HCT116 (cell line): ENCODE measurements around the gene OPHN1. TPM values are rescaled to one million over a fixed set of nuclear protein-coding genes. Genes with fewer than 3 reads are reported as not detected.

ENCODE experiments used
- ATAC-seq: fragments of 200-7000 bp; cut with Tn5 transposase; 2 replicates; pipeline ENCODE4 v1.9.1; 2020; ENCODE audit warnings: mild to moderate bottlenecking, moderate library complexity
- BruUV-seq: library from RNA; stranded (reverse); fragments of 400-500 nt; replicated peaks from 2 replicates; lab custom pipeline; 2021; lab: Mats Ljungman, UMichigan
- CTCF ChIA-PET: fragments of 300-600 bp; sonication (Branson Sonifier 250); formaldehyde crosslinking; loops from one replicate; lab custom pipeline; 2021; ENCODE audit warnings: antibody characterized with exemption; lab: Charles Lee
- POLR2A ChIA-PET: fragments of 300-600, 350-600 bp; sonication (Branson Sonifier 250); formaldehyde crosslinking; loops from one replicate; lab custom pipeline; 2021; ENCODE audit warnings: antibody characterized with exemption; lab: Charles Lee
- RAD21 ChIA-PET, 2 experiments: fragments of 300-600 bp; sonication (Branson Sonifier 250); formaldehyde crosslinking; loops; one replicate each; lab custom pipeline; 2023; ENCODE audit warnings: low total read pairs in 2 of 2; ENCODE audit not compliant: uncharacterized antibody in 2 of 2, unreplicated experiment in 2 of 2, low non-redundant PET in 1 of 2; lab: Charles Lee
- DNase-seq: peaks from one replicate; pipeline ENCODE4 v3.0.0-alpha.2; 2010; ENCODE audit warnings: low read depth, low spot score
- H2AFZ ChIP-seq: fragments of 200-600 bp; shearing (Covaris generic), sonication (generic); 2 replicates; pipeline ENCODE4 v1.6.1; 2017; ENCODE audit warnings: low read depth, mixed run types, mixed read lengths, antibody characterized with exemption, low read length; ENCODE audit not compliant: poor library complexity, severe bottlenecking
- H3K27ac ChIP-seq: 2 replicates; pipeline ENCODE4 v1.5.1; 2012; ENCODE audit warnings: low read depth, low read length
- H3K27me3 ChIP-seq: fragments of 200-600 bp; sonication (generic); 2 replicates; pipeline ENCODE4 v1.6.1; 2016; ENCODE audit warnings: mixed run types, low read length, mixed read lengths; ENCODE audit not compliant: insufficient read depth
- H3K36me3 ChIP-seq, 2 experiments: fragments of 200-500 bp in 1 of 2; fragments of 200-600 bp in 1 of 2; sonication (Bioruptor generic) in 1 of 2; sonication (generic) in 1 of 2; 2 replicates each; pipeline versions ENCODE4 v1.5.1 to v1.6.1; 2014 to 2016; ENCODE audit warnings: low read length in 2 of 2, inconsistent platforms in 1 of 2, mixed read lengths in 1 of 2, mixed run types in 1 of 2; ENCODE audit not compliant: insufficient read depth in 2 of 2, control insufficient read depth in 1 of 2
- H3K4me1 ChIP-seq, 2 experiments: fragments of 200-600 bp in 1 of 2; sonication (generic) in 1 of 2; 2 replicates each; pipeline versions ENCODE4 v1.5.1 to v1.6.1; 2012 to 2017; ENCODE audit warnings: low read length in 2 of 2, inconsistent platforms in 1 of 2, mild to moderate bottlenecking in 1 of 2, mixed read lengths in 1 of 2, mixed run types in 1 of 2, moderate library complexity in 1 of 2; ENCODE audit not compliant: insufficient read depth in 2 of 2, control insufficient read depth in 1 of 2
- H3K4me2 ChIP-seq: fragments of 200-600 bp; sonication (generic); 2 replicates; pipeline ENCODE4 v1.6.1; 2017; ENCODE audit warnings: mixed run types, low read length, mixed read lengths
- H3K4me3 ChIP-seq, 2 experiments: fragments of 200-600 bp in 1 of 2; sonication (generic) in 1 of 2; replicated peaks in 1 of 2; 2 replicates each; pipeline ENCODE4 v1.5.1; 2011 to 2016; ENCODE audit warnings: low read length in 2 of 2, control low read depth in 1 of 2, low read depth in 1 of 2, mild to moderate bottlenecking in 1 of 2, mixed read lengths in 1 of 2, mixed run types in 1 of 2
- H3K79me2 ChIP-seq: fragments of 200-600 bp; sonication (generic); 2 replicates; pipeline ENCODE4 v1.6.1; 2017; ENCODE audit warnings: mild to moderate bottlenecking, mixed run types, low read length, moderate library complexity, mixed read lengths; ENCODE audit not compliant: insufficient read depth
- H3K9ac ChIP-seq: fragments of 200-600 bp; sonication (generic); 2 replicates; pipeline ENCODE4 v1.6.1; 2016; ENCODE audit warnings: low read length, mixed read lengths
- H3K9me2 ChIP-seq: fragments of 200-600 bp; sonication (generic), shearing (Covaris generic); 2 replicates; pipeline ENCODE4 v1.6.1; 2017; ENCODE audit warnings: mixed run types, mild to moderate bottlenecking, moderate library complexity; ENCODE audit not compliant: insufficient read depth
- H3K9me3 ChIP-seq, 2 experiments: fragments of 200-500 bp in 1 of 2; fragments of 200-600 bp in 1 of 2; sonication (Bioruptor generic) in 1 of 2; sonication (generic) in 1 of 2; 2 replicates each; pipeline ENCODE4 v1.6.1; 2014 to 2017; ENCODE audit warnings: low read length in 2 of 2, mixed read lengths in 2 of 2, inconsistent platforms in 1 of 2, low read depth in 1 of 2, mild to moderate bottlenecking in 1 of 2, mixed run types in 1 of 2, moderate library complexity in 1 of 2; ENCODE audit not compliant: control insufficient read depth in 1 of 2, insufficient read depth in 1 of 2
- H4K20me1 ChIP-seq: fragments of 200-600 bp; sonication (generic), shearing (Covaris generic); 2 replicates; pipeline ENCODE4 v1.6.1; 2017; ENCODE audit warnings: mixed run types, mild to moderate bottlenecking, moderate library complexity; ENCODE audit not compliant: insufficient read depth
- CEBPB ChIP-seq: IDR thresholded peaks from 2 replicates; pipeline ENCODE4 v1.6.1; 2012; ENCODE audit warnings: low read depth
- EGR1 ChIP-seq: IDR thresholded peaks from 2 replicates; pipeline ENCODE4 v1.6.1; 2012; ENCODE audit warnings: low read depth
- ELF1 ChIP-seq: IDR thresholded peaks from 2 replicates; pipeline ENCODE4 v1.6.1; 2012; ENCODE audit warnings: low read depth, borderline replicate concordance
- EZH2 ChIP-seq: fragments of 200-600 bp; sonication (generic); IDR thresholded peaks from 2 replicates; pipeline ENCODE4 v1.6.1; 2017; ENCODE audit warnings: antibody characterized with exemption, mixed run types
- EZH2phosphoT487 ChIP-seq: fragments of 200-600 bp; IDR thresholded peaks from 2 replicates; pipeline ENCODE4 v1.6.1; 2018; ENCODE audit warnings: antibody characterized with exemption, borderline replicate concordance
- POLR2A ChIP-seq: IDR thresholded peaks from 2 replicates; pipeline ENCODE4 v1.7.0; 2011; ENCODE audit warnings: borderline replicate concordance; ENCODE audit not compliant: insufficient read depth, insufficient read length; ENCODE audit errors: extremely low read depth
- POLR2AphosphoS5 ChIP-seq: IDR thresholded peaks from 2 replicates; pipeline ENCODE4 v1.6.1; 2011; ENCODE audit warnings: mild to moderate bottlenecking, low read depth, low read length, moderate library complexity
- SP1 ChIP-seq: IDR thresholded peaks from 2 replicates; pipeline ENCODE4 v1.6.1; 2012; ENCODE audit warnings: low read depth
- SRF ChIP-seq: IDR thresholded peaks from 2 replicates; pipeline ENCODE4 v1.6.1; 2012; ENCODE audit warnings: low read depth
- TCF7L2 ChIP-seq: IDR thresholded peaks from 2 replicates; pipeline ENCODE4 v1.7.0; 2011; ENCODE audit warnings: borderline replicate concordance, inconsistent platforms; ENCODE audit not compliant: insufficient read depth, insufficient read length; ENCODE audit errors: extremely low read depth
- YY1 ChIP-seq: IDR thresholded peaks from 2 replicates; pipeline ENCODE4 v1.6.1; 2011; ENCODE audit warnings: low read length, low read depth, moderate library complexity, mild to moderate bottlenecking; ENCODE audit not compliant: insufficient replicate concordance; ENCODE audit errors: extremely low read depth
- ZFX ChIP-seq: fragments of 450-650 bp; IDR thresholded peaks from 2 replicates; pipeline ENCODE4 v1.6.1; 2017
- ZNF274 ChIP-seq: fragments of 200-500 bp; sonication (Bioruptor generic); IDR thresholded peaks from 2 replicates; pipeline ENCODE4 v1.6.1; 2014; ENCODE audit warnings: mild to moderate bottlenecking, low read depth, low read length, inconsistent platforms
- intact Hi-C: fragments of 100-400 bp; cut with micrococcal nuclease; formaldehyde crosslinking; loops from 2 replicates; pipeline ENCODE4 v1.10.0; 2022
- total RNA-seq: library from RNA; stranded (reverse); gene quantifications from one replicate; pipeline ENCODE4 v1.2.1, GENCODE V29; 2021; ENCODE audit not compliant: unreplicated experiment
- TF ChIP-seq, protein P1 (sequence below): IDR thresholded peaks from 2 replicates; pipeline ENCODE4 v1.6.1; 2012
- TF ChIP-seq, protein P2 (sequence below): IDR thresholded peaks from 2 replicates; pipeline ENCODE4 v1.6.1; 2011; ENCODE audit warnings: mild to moderate bottlenecking, low read length, moderate library complexity; ENCODE audit not compliant: insufficient replicate concordance; ENCODE audit errors: extremely low read depth
- TF ChIP-seq, protein P3 (sequence below): IDR thresholded peaks from 2 replicates; pipeline ENCODE4 v1.6.1; 2012
- TF ChIP-seq, protein P4 (sequence below), 3 experiments: fragments of 200-600 bp in 1 of 3; sonication (generic) in 1 of 3; IDR thresholded peaks in 2 of 3; conservative IDR thresholded peaks in 1 of 3; 2 replicates each; pipeline ENCODE4 v1.5.1; 2012 to 2017; ENCODE audit warnings: low read depth in 2 of 3, low read length in 2 of 3, antibody characterized with exemption in 1 of 3, borderline replicate concordance in 1 of 3, control low read depth in 1 of 3, mild to moderate bottlenecking in 1 of 3, mixed read lengths in 1 of 3, mixed run types in 1 of 3, moderate library complexity in 1 of 3; ENCODE audit not compliant: insufficient read depth in 1 of 3

The OPHN1 gene
- total RNA-seq, 1 experiment from 2014 or later = 2.9 TPM

DNA sequence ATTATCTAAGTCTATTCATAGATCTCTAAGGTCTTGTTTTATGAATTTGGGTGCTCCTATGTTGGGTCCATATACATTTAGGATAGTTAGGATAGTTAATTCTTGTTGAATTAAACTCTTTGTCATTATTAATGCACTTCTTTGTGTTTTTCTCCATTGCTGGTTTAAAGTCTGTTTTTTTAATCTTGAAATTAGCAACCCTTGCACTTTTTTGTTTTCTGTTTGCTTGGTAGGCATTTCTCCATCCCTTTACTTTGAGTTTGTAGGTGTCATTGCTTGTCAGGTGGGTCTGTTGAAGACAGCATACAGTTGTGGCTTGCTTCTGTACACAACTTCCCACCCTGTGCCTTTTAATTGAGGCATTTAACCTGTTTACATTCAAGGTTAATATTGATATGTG lies 434.8 kb downstream of the OPHN1 start:
- no peak overlapping the region for H3K9ac ChIP-seq
- H3K9me2 ChIP-seq = no peaks in the 10 kb centered on the region
- no peaks in the 10 kb centered on the region for H3K9me3 ChIP-seq
- intact Hi-C loops = no loop called here
- no peak overlapping the region for H3K4me3 ChIP-seq
- ChIA-PET CTCF (no interaction called here), POLR2A (no interaction called here)
- no peaks in the 10 kb centered on the region for H3K27me3 ChIP-seq
- ATAC-seq = no peak
- H3K27ac ChIP-seq = no peak overlapping the region
- TF ChIP-seq EGR1 (no peak), POLR2AphosphoS5 (no peak), ELF1 (no peak), SRF (no peak), SP1 (no peak), EZH2 (no peak), ZNF274 (no peak), YY1 (no peak), CEBPB (no peak), ZFX (no peak), EZH2phosphoT487 (no peak), POLR2A (no peak), TCF7L2 (no peak)
- TF ChIP-seq, protein P1, sequence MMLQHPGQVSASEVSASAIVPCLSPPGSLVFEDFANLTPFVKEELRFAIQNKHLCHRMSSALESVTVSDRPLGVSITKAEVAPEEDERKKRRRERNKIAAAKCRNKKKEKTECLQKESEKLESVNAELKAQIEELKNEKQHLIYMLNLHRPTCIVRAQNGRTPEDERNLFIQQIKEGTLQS = no peak
- TF ChIP-seq, protein P2, sequence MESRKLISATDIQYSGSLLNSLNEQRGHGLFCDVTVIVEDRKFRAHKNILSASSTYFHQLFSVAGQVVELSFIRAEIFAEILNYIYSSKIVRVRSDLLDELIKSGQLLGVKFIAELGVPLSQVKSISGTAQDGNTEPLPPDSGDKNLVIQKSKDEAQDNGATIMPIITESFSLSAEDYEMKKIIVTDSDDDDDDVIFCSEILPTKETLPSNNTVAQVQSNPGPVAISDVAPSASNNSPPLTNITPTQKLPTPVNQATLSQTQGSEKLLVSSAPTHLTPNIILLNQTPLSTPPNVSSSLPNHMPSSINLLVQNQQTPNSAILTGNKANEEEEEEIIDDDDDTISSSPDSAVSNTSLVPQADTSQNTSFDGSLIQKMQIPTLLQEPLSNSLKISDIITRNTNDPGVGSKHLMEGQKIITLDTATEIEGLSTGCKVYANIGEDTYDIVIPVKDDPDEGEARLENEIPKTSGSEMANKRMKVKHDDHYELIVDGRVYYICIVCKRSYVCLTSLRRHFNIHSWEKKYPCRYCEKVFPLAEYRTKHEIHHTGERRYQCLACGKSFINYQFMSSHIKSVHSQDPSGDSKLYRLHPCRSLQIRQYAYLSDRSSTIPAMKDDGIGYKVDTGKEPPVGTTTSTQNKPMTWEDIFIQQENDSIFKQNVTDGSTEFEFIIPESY = no peak
- TF ChIP-seq, protein P3, sequence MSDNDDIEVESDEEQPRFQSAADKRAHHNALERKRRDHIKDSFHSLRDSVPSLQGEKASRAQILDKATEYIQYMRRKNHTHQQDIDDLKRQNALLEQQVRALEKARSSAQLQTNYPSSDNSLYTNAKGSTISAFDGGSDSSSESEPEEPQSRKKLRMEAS = no peak
- TF ChIP-seq, protein P4, sequence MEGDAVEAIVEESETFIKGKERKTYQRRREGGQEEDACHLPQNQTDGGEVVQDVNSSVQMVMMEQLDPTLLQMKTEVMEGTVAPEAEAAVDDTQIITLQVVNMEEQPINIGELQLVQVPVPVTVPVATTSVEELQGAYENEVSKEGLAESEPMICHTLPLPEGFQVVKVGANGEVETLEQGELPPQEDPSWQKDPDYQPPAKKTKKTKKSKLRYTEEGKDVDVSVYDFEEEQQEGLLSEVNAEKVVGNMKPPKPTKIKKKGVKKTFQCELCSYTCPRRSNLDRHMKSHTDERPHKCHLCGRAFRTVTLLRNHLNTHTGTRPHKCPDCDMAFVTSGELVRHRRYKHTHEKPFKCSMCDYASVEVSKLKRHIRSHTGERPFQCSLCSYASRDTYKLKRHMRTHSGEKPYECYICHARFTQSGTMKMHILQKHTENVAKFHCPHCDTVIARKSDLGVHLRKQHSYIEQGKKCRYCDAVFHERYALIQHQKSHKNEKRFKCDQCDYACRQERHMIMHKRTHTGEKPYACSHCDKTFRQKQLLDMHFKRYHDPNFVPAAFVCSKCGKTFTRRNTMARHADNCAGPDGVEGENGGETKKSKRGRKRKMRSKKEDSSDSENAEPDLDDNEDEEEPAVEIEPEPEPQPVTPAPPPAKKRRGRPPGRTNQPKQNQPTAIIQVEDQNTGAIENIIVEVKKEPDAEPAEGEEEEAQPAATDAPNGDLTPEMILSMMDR (IDR thresholded peaks at IDR 0.05 in 2 of 3, conservative IDR thresholded peaks at IDR 0.05 in 1 of 3; ENCODE audit: borderline replicate concordance in 1 of 3, insufficient read depth in 1 of 3, low read depth in 2 of 3, low read length in 2 of 3) = no peak
- TF ChIP-seq, all 23 proteins: peak for 0
- DNase-seq = no peak
- Histone ChIP-seq H4K20me1 (no peaks in the 10 kb centered on the region), H3K4me1 (no peaks in the 10 kb centered on the region), H2AFZ (no peak overlapping the region), H3K36me3 (no peaks in the 10 kb centered on the region), H3K4me2 (no peak overlapping the region), H3K79me2 (no peaks in the 10 kb centered on the region)
- RAD21 ChIA-PET = no interaction called here
- BruUV-seq = no TSS peak
